ENCODE measurements around the gene DVL2. TPM values are rescaled to one million over a fixed set of nuclear protein-coding genes. Genes with fewer than 3 reads are reported as not detected.

The DVL2 gene
- total RNA-seq, 1 donor from 2014 or later, result 53.7 TPM

GRCh38 chr17:7237761-7238419 is 3.6 kb upstream of the DVL2 start:
- DNase-seq, result peak; percentile 81

- DNase-seq, result no peak
Measured at GRCh38 chr17:7237266-7237760, 3.0 kb upstream of the DVL2 start.

GRCh38 chr17:7236808-7237207 is 2.5 kb upstream of the DVL2 start:
- no peak for DNase-seq

GRCh38 chr17:7235693-7236665 is 1.7 kb upstream of the DVL2 start:
- no peak for DNase-seq

- no peak for DNase-seq
Measured at GRCh38 chr17:7233701-7234082, 625 bp downstream of the DVL2 start.

- no peak for DNase-seq
Measured at GRCh38 chr17:7232114-7232513, 2.2 kb downstream of the DVL2 start.

GRCh38 chr17:7229504-7229903 is 4.8 kb downstream of the DVL2 start:
- DNase-seq, result no peak

- no peak for DNase-seq
Measured at GRCh38 chr17:7228920-7229319, 5.4 kb downstream of the DVL2 start.

GRCh38 chr17:7226721-7227710 is 7.3 kb downstream of the DVL2 start:
- no peak for DNase-seq

GRCh38 chr17:7225711-7226331 is 8.5 kb downstream of the DVL2 start:
- no peak for DNase-seq

GRCh38 chr17:7224661-7225111 is 9.6 kb downstream of the DVL2 start:
- DNase-seq, result no peak

- DNase-seq, result no peak
Measured at GRCh38 chr17:7224110-7224509, 10.2 kb downstream of the DVL2 start.

- DNase-seq, result no peak
Measured at GRCh38 chr17:7223375-7223774, 10.9 kb downstream of the DVL2 start.

- DNase-seq, result no peak
Measured at GRCh38 chr17:7222972-7223292, 11.4 kb downstream of the DVL2 start.

GRCh38 chr17:7222093-7222971 is 12.0 kb downstream of the DVL2 start:
- no peak for DNase-seq

- no peak for DNase-seq
Measured at GRCh38 chr17:7221278-7222092, 12.8 kb downstream of the DVL2 start.

- no peak for DNase-seq
Measured at GRCh38 chr17:7220593-7221277, 13.6 kb downstream of the DVL2 start.

GRCh38 chr17:7219812-7220592 is 14.3 kb downstream of the DVL2 start, which contains the start of the genes ACADVL and DLG4:
Gene ACADVL, plus strand, starts transcription at chr17:7219938. Its CDS starts 47 bp downstream, at chr17:7219985.
Gene DLG4, minus strand, starts transcription at chr17:7219836.
- DNase-seq, result peak; percentile 95

All from tongue (tissue), 2 donors.